Gastroesophageal sphincter (tissue), 4 donors: ENCODE measurements around the gene PALD1. TPM values are rescaled to one million over a fixed set of nuclear protein-coding genes. Genes with fewer than 3 reads are reported as not detected.
"Not testable (repeated sequence)": the region's sequence is repeated elsewhere in the genome, so short reads cannot be mapped to it uniquely, and the experiment has no call there.

Experiments
- ATAC-seq: fragments of 150-250 bp; one replicate; pipeline ENCODE4 v1.9.1; 2016; ENCODE audit warnings: mild to moderate bottlenecking, moderate library complexity
- H3K27ac ChIP-seq, 4 donors: fragments of 200-600 bp; sonication (generic) in 3 of 4; 1 replicate in 3 of 4; 2 replicates in 1 of 4; pipeline ENCODE4 v1.5.1; 2016 to 2019
- H3K27me3 ChIP-seq: fragments of 200-600 bp; sonication (generic); one replicate; pipeline ENCODE4 v1.5.1; 2019
- H3K36me3 ChIP-seq, 2 donors: fragments of 200-600 bp; sonication (generic); one replicate each; pipeline ENCODE4 v1.5.1; 2019; ENCODE audit warnings: control low read depth in 1 of 2
- H3K4me1 ChIP-seq, 3 donors: fragments of 200-600 bp; sonication (generic); 1 replicate in 2 of 3; 2 replicates in 1 of 3; pipeline ENCODE4 v1.5.1; 2016 to 2019; ENCODE audit warnings: control low read depth in 2 of 3
- H3K4me3 ChIP-seq, 2 donors: fragments of 200-600 bp; sonication (generic); one replicate each; pipeline ENCODE4 v1.5.1; 2019; ENCODE audit warnings: mild to moderate bottlenecking in 1 of 2, moderate library complexity in 1 of 2
- H3K9me3 ChIP-seq, 3 donors: fragments of 200-600 bp; sonication (generic); one replicate each; pipeline ENCODE4 v1.5.1; 2017 to 2019; ENCODE audit warnings: control low read depth in 2 of 3
- CTCF ChIP-seq, 4 experiments: fragments of 200-600 bp in 2 of 4; fragments of 450-650 bp in 2 of 4; sonication (generic) in 1 of 4; IDR thresholded peaks; one replicate each; pipeline ENCODE4 v1.5.1; 2017 to 2019; ENCODE audit warnings: antibody characterized with exemption in 4 of 4, mild to moderate bottlenecking in 2 of 4, moderate library complexity in 2 of 4
- EP300 ChIP-seq: sonication (generic); formaldehyde crosslinking; IDR thresholded peaks from one replicate; pipeline ENCODE4 v1.6.1; 2017; ENCODE audit warnings: antibody characterized with exemption, mild to moderate bottlenecking
- POLR2A ChIP-seq, 2 donors: fragments of 450-650 bp; IDR thresholded peaks; one replicate each; pipeline ENCODE4 v1.6.1; 2017; ENCODE audit warnings: antibody characterized with exemption in 2 of 2, mild to moderate bottlenecking in 2 of 2, moderate library complexity in 1 of 2
- POLR2AphosphoS5 ChIP-seq: sonication (generic); formaldehyde crosslinking; IDR thresholded peaks from one replicate; pipeline ENCODE4 v1.6.1; 2017; ENCODE audit warnings: antibody characterized with exemption
- WGBS, 2 donors: methylation state at CpG; one replicate each; pipeline ENCODE4 v1.1.5; 2018; ENCODE audit warnings: low coverage in 1 of 2; 5-methylcytosine and 5-hydroxymethylcytosine counted together
- total RNA-seq, 4 donors: library from RNA; depleted of rRNA; stranded (reverse); fragments of >200 nt; gene quantifications; one replicate each; pipeline ENCODE4 v1.1.0, GENCODE V29; 2016

Gene PALD1
- total RNA-seq, 4 donors from 2014 or later, result 12.5 to 19.8 (median 14.7) TPM

DNA sequence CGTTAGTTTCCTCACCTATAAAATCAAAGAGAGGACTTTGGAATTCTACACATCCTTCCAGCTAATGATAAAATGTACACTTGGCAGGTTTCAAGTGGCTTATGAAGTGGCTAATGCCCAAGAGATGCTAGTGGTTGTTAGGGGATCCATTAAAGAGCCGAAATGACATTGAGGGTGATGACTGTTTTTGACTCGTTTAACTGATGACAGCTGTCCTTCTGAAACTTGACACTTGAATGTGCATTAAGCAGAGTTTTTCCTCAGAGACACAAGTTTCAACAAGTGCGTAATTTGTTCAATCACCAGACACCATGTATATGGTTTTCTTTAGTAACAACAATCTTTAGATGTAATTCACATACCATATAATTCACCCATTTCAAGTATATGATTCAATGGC lies 125.5 kb downstream of the PALD1 start:
- TF ChIP-seq POLR2A (IDR thresholded peaks at IDR 0.05) (no peak), EP300 (no peak), POLR2AphosphoS5 (no peak), CTCF (IDR thresholded peaks at IDR 0.05) (no peak)
- ATAC-seq, result no peak
- H3K4me1 ChIP-seq, result no peaks in the 10 kb centered on the region
- no peaks in the 10 kb centered on the region for H3K36me3 ChIP-seq
- no peaks in the 10 kb centered on the region for H3K27me3 ChIP-seq
- no peaks in the 10 kb centered on the region for H3K9me3 ChIP-seq
- no peak overlapping the region for H3K4me3 ChIP-seq
- 85 to 92% methylated on average over 4 of the region's 4 CpGs for WGBS, 2 donors
- H3K27ac ChIP-seq, result no peak overlapping the region

DNA sequence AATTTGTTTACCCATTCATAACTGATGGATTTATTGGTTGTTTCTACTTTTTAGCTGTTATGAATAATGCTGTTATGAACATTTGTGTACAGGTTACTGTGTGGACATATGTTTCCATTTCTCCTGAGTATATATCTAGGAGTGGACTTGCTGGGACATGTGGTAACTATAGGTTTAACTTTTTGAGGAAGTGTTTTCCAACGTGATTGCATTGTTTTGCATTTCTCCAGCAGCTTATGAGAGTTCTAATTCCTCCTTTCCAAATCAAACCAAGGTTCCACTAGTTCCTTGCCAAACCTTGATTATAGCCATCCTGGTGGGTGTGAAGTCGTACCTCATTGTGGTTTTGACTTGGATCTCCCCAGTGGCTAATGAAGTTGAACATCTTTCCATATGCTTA lies 126.6 kb downstream of the PALD1 start:
- H3K9me3 ChIP-seq, result no peaks in the 10 kb centered on the region
- TF ChIP-seq POLR2AphosphoS5 (no peak), EP300 (no peak), POLR2A (IDR thresholded peaks at IDR 0.05) (no peak), CTCF (IDR thresholded peaks at IDR 0.05) (no peak)
- WGBS, 2 donors, result 60 to 71% methylated on average over 1 to 2 of the region's 2 CpGs
- no peaks in the 10 kb centered on the region for H3K36me3 ChIP-seq
- H3K4me3 ChIP-seq, result no peak overlapping the region
- no peak for ATAC-seq
- H3K27me3 ChIP-seq, result no peaks in the 10 kb centered on the region
- no peak overlapping the region for H3K27ac ChIP-seq
- no peaks in the 10 kb centered on the region for H3K4me1 ChIP-seq

GRCh38 chr10:70607936-70608335 lies 129.4 kb downstream of the PALD1 start:
- TF ChIP-seq CTCF (IDR thresholded peaks at IDR 0.05) (no peak), POLR2AphosphoS5 (no peak), POLR2A (IDR thresholded peaks at IDR 0.05) (no peak), EP300 (no peak)
- no peaks in the 10 kb centered on the region for H3K9me3 ChIP-seq
- ATAC-seq, result no peak

DNA sequence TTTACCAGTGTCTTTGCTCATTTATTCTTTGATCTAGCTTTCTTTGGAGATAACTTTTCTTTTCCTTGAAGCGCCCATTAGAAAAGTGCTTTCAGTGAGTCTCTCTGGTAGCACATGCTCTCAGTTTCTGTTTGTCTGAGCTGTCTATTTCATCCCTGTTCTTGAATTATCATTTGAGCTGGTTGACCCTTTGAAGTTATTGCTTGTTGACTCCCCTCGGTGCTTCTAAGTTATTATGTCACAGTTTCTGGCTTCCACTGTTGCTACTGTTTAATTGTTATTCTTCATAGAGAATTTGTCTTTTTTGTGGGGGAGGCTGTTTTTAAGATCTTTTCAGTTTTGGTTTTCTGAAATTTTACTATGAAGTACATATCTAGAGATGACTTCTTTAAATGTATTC lies 135.4 kb downstream of the PALD1 start:
- Histone ChIP-seq H3K27me3 (peaks cover 2% of the 10 kb centered on the region), H3K36me3 (no peaks in the 10 kb centered on the region), H3K4me3 (no peak overlapping the region), H3K4me1 (no peaks in the 10 kb centered on the region), H3K27ac (no peak overlapping the region), H3K9me3 (peaks cover 0 to under 1% (median 0%) of the 10 kb centered on the region in 3 donors)
- 77 to 78% methylated on average over 1 to 2 of the region's 2 CpGs for WGBS, 2 donors
- ATAC-seq, result no peak
- no peak for TF ChIP-seq POLR2A (IDR thresholded peaks at IDR 0.05)
- no peak for TF ChIP-seq POLR2AphosphoS5
- TF ChIP-seq CTCF (IDR thresholded peaks at IDR 0.05), result no peak
- TF ChIP-seq EP300, result no peak

More at GRCh38 chr10:70607936-70608335, 129.4 kb downstream of the PALD1 start:
- Histone ChIP-seq H3K4me3 (no peak overlapping the region), H3K4me1 (no peaks in the 10 kb centered on the region), H3K27me3 (no peaks in the 10 kb centered on the region), H3K36me3 (no peaks in the 10 kb centered on the region), H3K27ac (no peak overlapping the region)
- WGBS, 2 donors, result 100% methylated on average over 1 of the region's 4 CpGs

GRCh38 chr10:70614364-70614763 lies 135.8 kb downstream of the PALD1 start:
- not testable (repeated sequence) for H3K4me1 ChIP-seq, H3K36me3 ChIP-seq, H3K27ac ChIP-seq, H3K9me3 ChIP-seq, ATAC-seq, H3K27me3 ChIP-seq, H3K4me3 ChIP-seq
- WGBS, 2 donors, result 100% methylated on average over 2 of the region's 3 CpGs; no CpG with 5 or more reads in 1 of the 2 donors
